WTC11 (cell line): ENCODE results near the gene ARHGEF10L.

Experiments
- CREB1 ChIP-seq: sonication (generic); formaldehyde crosslinking; IDR thresholded peaks from 2 replicates; pipeline ENCODE4 v1.8.0; 2023; ENCODE audit warnings: mild to moderate bottlenecking, missing genetic modification reagents
- CTCF ChIP-seq: fragments of 200-600 bp; IDR thresholded peaks from 2 replicates; pipeline ENCODE4 v1.8.0; 2022; ENCODE audit warnings: antibody characterized with exemption
- ESRRA ChIP-seq: sonication (generic); formaldehyde crosslinking; IDR thresholded peaks from 2 replicates; pipeline ENCODE4 v1.8.1; 2022; ENCODE audit warnings: mild to moderate bottlenecking, missing genetic modification reagents, borderline replicate concordance
- SP1 ChIP-seq: sonication (generic); formaldehyde crosslinking; conservative IDR thresholded peaks from 2 replicates; pipeline ENCODE4 v1.8.1; 2022; ENCODE audit warnings: missing genetic modification reagents
- ZNF232 ChIP-seq: sonication (generic); formaldehyde crosslinking; IDR thresholded peaks from 2 replicates; pipeline ENCODE4 v1.8.0; 2022; ENCODE audit warnings: mild to moderate bottlenecking, missing genetic modification reagents
- TF ChIP-seq, protein P1 (sequence below): sonication (generic); formaldehyde crosslinking; IDR thresholded peaks from 2 replicates; pipeline ENCODE4 v1.8.1; 2023; ENCODE audit warnings: mild to moderate bottlenecking, moderate library complexity, missing genetic modification reagents
- TF ChIP-seq, protein P2 (sequence below): sonication (generic); formaldehyde crosslinking; IDR thresholded peaks from 2 replicates; pipeline ENCODE4 v1.8.1; 2023; ENCODE audit warnings: mild to moderate bottlenecking, missing genetic modification reagents, borderline replicate concordance

DNA sequence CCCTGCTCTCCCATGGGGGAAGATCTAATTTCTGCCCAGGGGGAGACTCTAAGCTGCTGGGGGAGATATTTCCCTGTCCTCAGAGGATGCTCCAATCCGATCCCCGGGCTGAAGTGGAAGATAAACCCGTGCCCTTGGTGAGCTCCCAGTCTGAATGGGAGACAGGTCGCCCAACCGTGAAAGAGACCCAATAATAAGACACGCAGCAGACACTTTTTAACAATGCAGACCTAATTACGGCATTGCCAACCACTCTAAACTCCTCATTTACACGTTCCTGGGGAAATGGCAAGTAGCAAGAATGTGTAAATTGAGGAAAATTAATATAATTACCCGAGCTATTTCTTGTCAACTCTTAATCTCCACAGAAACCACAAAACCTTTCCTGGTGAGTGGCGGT, 166.9 kb downstream of the ARHGEF10L start:
- no peak for TF ChIP-seq CTCF
- no peak for TF ChIP-seq CREB1
- TF ChIP-seq, protein P1, sequence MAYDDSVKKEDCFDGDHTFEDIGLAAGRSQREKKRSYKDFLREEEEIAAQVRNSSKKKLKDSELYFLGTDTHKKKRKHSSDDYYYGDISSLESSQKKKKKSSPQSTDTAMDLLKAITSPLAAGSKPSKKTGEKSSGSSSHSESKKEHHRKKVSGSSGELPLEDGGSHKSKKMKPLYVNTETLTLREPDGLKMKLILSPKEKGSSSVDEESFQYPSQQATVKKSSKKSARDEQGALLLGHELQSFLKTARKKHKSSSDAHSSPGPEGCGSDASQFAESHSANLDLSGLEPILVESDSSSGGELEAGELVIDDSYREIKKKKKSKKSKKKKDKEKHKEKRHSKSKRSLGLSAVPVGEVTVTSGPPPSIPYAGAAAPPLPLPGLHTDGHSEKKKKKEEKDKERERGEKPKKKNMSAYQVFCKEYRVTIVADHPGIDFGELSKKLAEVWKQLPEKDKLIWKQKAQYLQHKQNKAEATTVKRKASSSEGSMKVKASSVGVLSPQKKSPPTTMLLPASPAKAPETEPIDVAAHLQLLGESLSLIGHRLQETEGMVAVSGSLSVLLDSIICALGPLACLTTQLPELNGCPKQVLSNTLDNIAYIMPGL, result no peak
- no peak for TF ChIP-seq ZNF232
- TF ChIP-seq, protein P2, sequence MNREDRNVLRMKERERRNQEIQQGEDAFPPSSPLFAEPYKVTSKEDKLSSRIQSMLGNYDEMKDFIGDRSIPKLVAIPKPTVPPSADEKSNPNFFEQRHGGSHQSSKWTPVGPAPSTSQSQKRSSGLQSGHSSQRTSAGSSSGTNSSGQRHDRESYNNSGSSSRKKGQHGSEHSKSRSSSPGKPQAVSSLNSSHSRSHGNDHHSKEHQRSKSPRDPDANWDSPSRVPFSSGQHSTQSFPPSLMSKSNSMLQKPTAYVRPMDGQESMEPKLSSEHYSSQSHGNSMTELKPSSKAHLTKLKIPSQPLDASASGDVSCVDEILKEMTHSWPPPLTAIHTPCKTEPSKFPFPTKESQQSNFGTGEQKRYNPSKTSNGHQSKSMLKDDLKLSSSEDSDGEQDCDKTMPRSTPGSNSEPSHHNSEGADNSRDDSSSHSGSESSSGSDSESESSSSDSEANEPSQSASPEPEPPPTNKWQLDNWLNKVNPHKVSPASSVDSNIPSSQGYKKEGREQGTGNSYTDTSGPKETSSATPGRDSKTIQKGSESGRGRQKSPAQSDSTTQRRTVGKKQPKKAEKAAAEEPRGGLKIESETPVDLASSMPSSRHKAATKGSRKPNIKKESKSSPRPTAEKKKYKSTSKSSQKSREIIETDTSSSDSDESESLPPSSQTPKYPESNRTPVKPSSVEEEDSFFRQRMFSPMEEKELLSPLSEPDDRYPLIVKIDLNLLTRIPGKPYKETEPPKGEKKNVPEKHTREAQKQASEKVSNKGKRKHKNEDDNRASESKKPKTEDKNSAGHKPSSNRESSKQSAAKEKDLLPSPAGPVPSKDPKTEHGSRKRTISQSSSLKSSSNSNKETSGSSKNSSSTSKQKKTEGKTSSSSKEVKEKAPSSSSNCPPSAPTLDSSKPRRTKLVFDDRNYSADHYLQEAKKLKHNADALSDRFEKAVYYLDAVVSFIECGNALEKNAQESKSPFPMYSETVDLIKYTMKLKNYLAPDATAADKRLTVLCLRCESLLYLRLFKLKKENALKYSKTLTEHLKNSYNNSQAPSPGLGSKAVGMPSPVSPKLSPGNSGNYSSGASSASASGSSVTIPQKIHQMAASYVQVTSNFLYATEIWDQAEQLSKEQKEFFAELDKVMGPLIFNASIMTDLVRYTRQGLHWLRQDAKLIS (CRISPR knock-in tag), result no peak
- no peak for TF ChIP-seq ESRRA
- TF ChIP-seq SP1 (CRISPR knock-in tag), result no peak
